Measurements from ENCODE around the gene MAML2. TPM values are rescaled to one million over a fixed set of nuclear protein-coding genes. Genes with fewer than 3 reads are reported as not detected.
A peak's percentile ranks its signal among the peaks of the same experiment; 100 is the strongest.

Gene MAML2
- total RNA-seq, 5 donors from 2014 or later (not counting 1 experiment from before 2014, with no cell fraction given) = 30.4 to 66.7 (median 35.1) TPM

- peak overlapping the region in 1 of 3 donors; percentile 22 for H3K4me3 Mint-ChIP-seq
- ChIA-PET POLR2A (interaction anchor here in 1 of 2 donors (0.6 kb wide), 1 partner anchor 43 kb away, joined by 12 read pairs; no protein-coding TSS in a partner anchor), CTCF (no interaction called here)
- DNase-seq (peak in 2 of 35 experiments; percentile 8 to 23), ATAC-seq (replicated peaks in 1 of 4) (peak in 2 of 4 experiments; percentile 48)
- Histone ChIP-seq H3K27me3 (replicated peaks in 1 of 2; ENCODE audit: control insufficient read depth in 2 of 2, extremely low read depth in 1 of 2, insufficient read depth in 2 of 2, low read length in 1 of 2) (no peaks in the 10 kb centered on the region), H3K4me1 (ENCODE audit: control insufficient read depth in 1 of 2, extremely low read depth in 1 of 2, insufficient read depth in 2 of 2, low read length in 2 of 2) (peaks cover 18 to 20% of the 10 kb centered on the region in 2 experiments), H3K4me3 (ENCODE audit: control insufficient read depth in 1 of 2, extremely low read depth in 1 of 2, low read length in 1 of 2) (no peak overlapping the region), H3K36me3 (ENCODE audit: control insufficient read depth in 2 of 2, extremely low read depth in 1 of 2, insufficient read depth in 1 of 2, low read length in 1 of 2) (peaks cover 0 to 7% of the 10 kb centered on the region in 2 donors), H3K9me3 (no peaks in the 10 kb centered on the region), H3K27ac (ENCODE audit: low read length) (no peak overlapping the region)
- no peaks in the 10 kb centered on the region for H3K27me3 Mint-ChIP-seq
- H3K36me3 Mint-ChIP-seq = peaks cover 36% of the 10 kb centered on the region
- peaks cover 76 to 94% (median 86%) of the 10 kb centered on the region in 3 donors for H3K4me1 Mint-ChIP-seq
- peak overlapping the region; percentile 72 to 86 for H3K27ac Mint-ChIP-seq
- no peaks in the 10 kb centered on the region for H3K9me3 Mint-ChIP-seq
- 47% methylated on average over 3 of the region's 12 CpGs for WGBS (ENCODE audit: insufficient coverage)
Measured at GRCh38 chr11:96178049-96178886, 164.7 kb downstream of the MAML2 start.

GRCh38 chr11:96177146-96177545 is 165.8 kb downstream of the MAML2 start:
- no peak for ATAC-seq (replicated peaks in 1 of 4)
- peaks cover 42% of the 10 kb centered on the region for H3K36me3 Mint-ChIP-seq
- CTCF ChIA-PET = interaction anchor here in 1 of 2 donors (0.7 kb wide), 1 partner anchor 12 kb away, joined by 3 read pairs; no protein-coding TSS in a partner anchor

GRCh38 chr11:96173906-96174305 is 169.1 kb downstream of the MAML2 start:
- CTCF ChIA-PET = interaction anchor here in 1 of 2 donors (1.1 kb wide), 1 partner anchor 169 kb away, joined by 3 read pairs; the partner anchor contains the start of gene MAML2
- Histone ChIP-seq H3K9me3 (no peaks in the 10 kb centered on the region), H3K4me3 (ENCODE audit: control insufficient read depth in 1 of 2, extremely low read depth in 1 of 2, low read length in 1 of 2) (no peak overlapping the region), H3K27me3 (replicated peaks in 1 of 2; ENCODE audit: control insufficient read depth in 2 of 2, extremely low read depth in 1 of 2, insufficient read depth in 2 of 2, low read length in 1 of 2) (no peaks in the 10 kb centered on the region), H3K36me3 (ENCODE audit: control insufficient read depth in 2 of 2, extremely low read depth in 1 of 2, insufficient read depth in 1 of 2, low read length in 1 of 2) (peaks cover 0 to 6% of the 10 kb centered on the region in 2 donors), H3K4me1 (ENCODE audit: control insufficient read depth in 1 of 2, extremely low read depth in 1 of 2, insufficient read depth in 2 of 2, low read length in 2 of 2) (peaks cover 17 to 22% of the 10 kb centered on the region in 2 experiments), H3K27ac (ENCODE audit: low read length) (no peak overlapping the region)
- H3K27me3 Mint-ChIP-seq = no peaks in the 10 kb centered on the region
- peak overlapping the region; percentile 40 to 73 for H3K27ac Mint-ChIP-seq
- ATAC-seq (replicated peaks in 1 of 4) (no peak), DNase-seq (no peak)
- H3K4me1 Mint-ChIP-seq = peaks cover 81 to 95% (median 87%) of the 10 kb centered on the region in 3 donors
- peak overlapping the region in 1 of 3 donors; percentile 15 for H3K4me3 Mint-ChIP-seq
- POLR2A ChIA-PET = no interaction called here
- H3K9me3 Mint-ChIP-seq = no peaks in the 10 kb centered on the region
- 67% methylated on average over 2 of the region's 5 CpGs for WGBS (ENCODE audit: insufficient coverage)
- H3K36me3 Mint-ChIP-seq = peaks cover 38% of the 10 kb centered on the region

More at GRCh38 chr11:96177146-96177545, 165.8 kb downstream of the MAML2 start:
- Mint-ChIP-seq H3K9me3 (no peaks in the 10 kb centered on the region), H3K27ac (no peak overlapping the region), H3K4me1 (peaks cover 85 to 100% (median 91%) of the 10 kb centered on the region in 3 donors), H3K4me3 (peak overlapping the region in 1 of 3 donors; percentile 9), H3K27me3 (no peaks in the 10 kb centered on the region)
- Histone ChIP-seq H3K36me3 (ENCODE audit: control insufficient read depth in 2 of 2, extremely low read depth in 1 of 2, insufficient read depth in 1 of 2, low read length in 1 of 2) (peaks cover 0 to 7% of the 10 kb centered on the region in 2 donors), H3K9me3 (no peaks in the 10 kb centered on the region), H3K4me3 (ENCODE audit: control insufficient read depth in 1 of 2, extremely low read depth in 1 of 2, low read length in 1 of 2) (no peak overlapping the region), H3K4me1 (ENCODE audit: control insufficient read depth in 1 of 2, extremely low read depth in 1 of 2, insufficient read depth in 2 of 2, low read length in 2 of 2) (peaks cover 19 to 21% of the 10 kb centered on the region in 2 experiments), H3K27ac (ENCODE audit: low read length) (no peak overlapping the region), H3K27me3 (replicated peaks in 1 of 2; ENCODE audit: control insufficient read depth in 2 of 2, extremely low read depth in 1 of 2, insufficient read depth in 2 of 2, low read length in 1 of 2) (no peaks in the 10 kb centered on the region)
- POLR2A ChIA-PET = no interaction called here
- WGBS (ENCODE audit: insufficient coverage) = no CpG with 5 or more reads among the region's 3 CpGs
- no peak for DNase-seq

- Histone ChIP-seq H3K9me3 (no peaks in the 10 kb centered on the region), H3K36me3 (ENCODE audit: control insufficient read depth in 2 of 2, extremely low read depth in 1 of 2, insufficient read depth in 1 of 2, low read length in 1 of 2) (peaks cover 0 to 1% of the 10 kb centered on the region in 2 donors), H3K27ac (ENCODE audit: low read length) (no peak overlapping the region), H3K4me1 (ENCODE audit: control insufficient read depth in 1 of 2, extremely low read depth in 1 of 2, insufficient read depth in 2 of 2, low read length in 2 of 2) (peaks cover 13 to 24% of the 10 kb centered on the region in 2 experiments), H3K4me3 (ENCODE audit: control insufficient read depth in 1 of 2, extremely low read depth in 1 of 2, low read length in 1 of 2) (no peak overlapping the region), H3K27me3 (replicated peaks in 1 of 2; ENCODE audit: control insufficient read depth in 2 of 2, extremely low read depth in 1 of 2, insufficient read depth in 2 of 2, low read length in 1 of 2) (no peaks in the 10 kb centered on the region)
- 50% methylated on average over 1 of the region's 7 CpGs for WGBS (ENCODE audit: insufficient coverage)
- Mint-ChIP-seq H3K27ac (peak overlapping the region; percentile 48 to 73), H3K27me3 (no peaks in the 10 kb centered on the region), H3K36me3 (peaks cover 39% of the 10 kb centered on the region), H3K4me1 (peaks cover 81 to 93% (median 87%) of the 10 kb centered on the region in 3 donors), H3K9me3 (no peaks in the 10 kb centered on the region), H3K4me3 (peak overlapping the region in 1 of 3 donors; percentile 35)
- ChIA-PET POLR2A (interaction anchor here in 1 of 2 donors (0.9 kb wide), 1 partner anchor 11 kb away, joined by 6 read pairs; no protein-coding TSS in a partner anchor), CTCF (interaction anchor here (0.7 to 1.1 kb wide), 3 partner anchors 39 to 170 kb away, joined by 3 read pairs; partner anchors contain the start of gene MAML2 (in 1 of the 2))
- ATAC-seq (replicated peaks in 1 of 4) (no peak), DNase-seq (no peak)
Measured at GRCh38 chr11:96173422-96173821, 169.6 kb downstream of the MAML2 start.

GRCh38 chr11:96172604-96173003 is 170.4 kb downstream of the MAML2 start:
- Histone ChIP-seq H3K9me3 (no peaks in the 10 kb centered on the region), H3K4me3 (ENCODE audit: control insufficient read depth in 1 of 2, extremely low read depth in 1 of 2, low read length in 1 of 2) (no peak overlapping the region), H3K27me3 (replicated peaks in 1 of 2; ENCODE audit: control insufficient read depth in 2 of 2, extremely low read depth in 1 of 2, insufficient read depth in 2 of 2, low read length in 1 of 2) (no peaks in the 10 kb centered on the region), H3K27ac (ENCODE audit: low read length) (no peak overlapping the region), H3K4me1 (ENCODE audit: control insufficient read depth in 1 of 2, extremely low read depth in 1 of 2, insufficient read depth in 2 of 2, low read length in 2 of 2) (peaks cover 10 to 21% of the 10 kb centered on the region in 2 experiments), H3K36me3 (ENCODE audit: control insufficient read depth in 2 of 2, extremely low read depth in 1 of 2, insufficient read depth in 1 of 2, low read length in 1 of 2) (no peaks in the 10 kb centered on the region)
- Mint-ChIP-seq H3K27ac (peak overlapping the region in 1 of 2 donors; percentile 71), H3K4me1 (peaks cover 81 to 93% (median 88%) of the 10 kb centered on the region in 3 donors), H3K9me3 (no peaks in the 10 kb centered on the region), H3K27me3 (no peaks in the 10 kb centered on the region), H3K4me3 (peak overlapping the region in 1 of 3 donors; percentile 35), H3K36me3 (peaks cover 38% of the 10 kb centered on the region)
- ATAC-seq (replicated peaks in 1 of 4) (no peak), DNase-seq (no peak)
- CTCF ChIA-PET = interaction anchor here in 1 of 2 donors (1.1 kb wide), 1 partner anchor 171 kb away, joined by 3 read pairs; the partner anchor contains the start of gene MAML2
- 86% methylated on average over 1 of the region's 1 CpG for WGBS (ENCODE audit: insufficient coverage)
- POLR2A ChIA-PET = interaction anchor here in 1 of 2 donors (0.9 kb wide), 1 partner anchor 10 kb away, joined by 6 read pairs; no protein-coding TSS in a partner anchor

- H3K36me3 Mint-ChIP-seq = peaks cover 30% of the 10 kb centered on the region
- no peaks in the 10 kb centered on the region for H3K27me3 ChIP-seq (replicated peaks in 1 of 2; ENCODE audit: control insufficient read depth in 2 of 2, extremely low read depth in 1 of 2, insufficient read depth in 2 of 2, low read length in 1 of 2)
- no peaks in the 10 kb centered on the region for H3K27me3 Mint-ChIP-seq
- H3K4me3 ChIP-seq (ENCODE audit: control insufficient read depth in 1 of 2, extremely low read depth in 1 of 2, low read length in 1 of 2) = no peak overlapping the region
- POLR2A ChIA-PET = interaction anchor here (0.6 to 1.1 kb wide), 2 partner anchors 20 to 67 kb away, joined by 3 to 4 read pairs; no protein-coding TSS in a partner anchor
- H3K4me1 Mint-ChIP-seq = peaks cover 88 to 92% (median 90%) of the 10 kb centered on the region in 3 donors
- H3K27ac Mint-ChIP-seq = peak overlapping the region; percentile 45 to 82
- no CpG with 5 or more reads among the region's 3 CpGs for WGBS (ENCODE audit: insufficient coverage)
- DNase-seq (no peak), ATAC-seq (replicated peaks in 1 of 4) (no peak)
- CTCF ChIA-PET = interaction anchor here in 1 of 2 donors (0.6 kb wide), 1 partner anchor 80 kb away, joined by 3 read pairs; no protein-coding TSS in a partner anchor
- H3K4me3 Mint-ChIP-seq = no peak overlapping the region
- H3K27ac ChIP-seq (ENCODE audit: low read length) = no peak overlapping the region
- H3K4me1 ChIP-seq (ENCODE audit: control insufficient read depth in 1 of 2, extremely low read depth in 1 of 2, insufficient read depth in 2 of 2, low read length in 2 of 2) = peaks cover 14 to 21% of the 10 kb centered on the region in 2 experiments
- H3K9me3 ChIP-seq = no peaks in the 10 kb centered on the region
- H3K36me3 ChIP-seq (ENCODE audit: control insufficient read depth in 2 of 2, extremely low read depth in 1 of 2, insufficient read depth in 1 of 2, low read length in 1 of 2) = no peaks in the 10 kb centered on the region
- no peaks in the 10 kb centered on the region for H3K9me3 Mint-ChIP-seq
Measured at GRCh38 chr11:96169250-96169649, 173.7 kb downstream of the MAML2 start.
